Natural killer cell treated with Interleukin-12 subunit alpha and Interleukin-12 subunit beta and Interleukin-15 and Interleukin-18, amount 100 ng/mL, for 72 hours (primary cell): ENCODE data around the gene PRDM8. TPM values are rescaled to one million over a fixed set of nuclear protein-coding genes. Genes with fewer than 3 reads are reported as not detected.

ENCODE experiments used
- ATAC-seq, 2 donors: fragments of 150-1000 bp; cut with Tn5 transposase in 1 of 2; sonication (Bioruptor Pico), chemical (Tn5 transposase) in 1 of 2; 2 replicates each; pipeline ENCODE4 v1.10.0; 2021
- DNase-seq: peaks from one replicate; pipeline ENCODE4 v3.0.0; 2022; ENCODE audit warnings: low spot score
- H3K27ac Mint-ChIP-seq, 2 donors: 1 replicate in 1 of 2; 2 replicates in 1 of 2; pipeline ENCODE4 v1.8.0; 2022; ENCODE audit warnings: mixed read lengths in 2 of 2, mild to moderate bottlenecking in 1 of 2, moderate library complexity in 1 of 2
- H3K27me3 Mint-ChIP-seq, 2 donors: 1 replicate in 1 of 2; 2 replicates in 1 of 2; pipeline ENCODE4 v1.8.0; 2022; ENCODE audit warnings: mixed read lengths in 2 of 2
- H3K36me3 Mint-ChIP-seq: one replicate; pipeline ENCODE4 v1.8.0; 2022; ENCODE audit warnings: mixed read lengths
- H3K4me1 Mint-ChIP-seq, 2 donors: 1 replicate in 1 of 2; 2 replicates in 1 of 2; pipeline ENCODE4 v1.8.0; 2022; ENCODE audit warnings: low read depth in 2 of 2, mixed read lengths in 2 of 2, mild to moderate bottlenecking in 1 of 2
- H3K4me3 Mint-ChIP-seq: one replicate; pipeline ENCODE4 v1.8.0; 2022; ENCODE audit warnings: mixed read lengths
- H3K9me3 Mint-ChIP-seq: 2 replicates; pipeline ENCODE4 v1.8.0; 2022; ENCODE audit warnings: mixed read lengths
- total RNA-seq, 2 donors: library from RNA; stranded (reverse); gene quantifications; one replicate each; pipeline ENCODE4 v1.2.3, GENCODE V29; 2022

The PRDM8 gene
- total RNA-seq, 2 donors from 2014 or later = 12.3 to 15.5 TPM

- Mint-ChIP-seq H3K9me3 (no peaks in the 10 kb centered on the region), H3K4me1 (peaks cover 2% of the 10 kb centered on the region in 2 donors), H3K27ac (no peak overlapping the region), H3K27me3 (peaks cover 8 to 18% of the 10 kb centered on the region in 2 donors), H3K36me3 (no peaks in the 10 kb centered on the region), H3K4me3 (no peak overlapping the region)
- DNase-seq (no peak), ATAC-seq (no peak)
Measured at GRCh38 chr4:80213117-80213815, 16.0 kb downstream of the PRDM8 start.

- H3K27me3 Mint-ChIP-seq = peaks cover 10 to 29% of the 10 kb centered on the region in 2 donors
Measured at GRCh38 chr4:80215449-80216052, 18.2 kb downstream of the PRDM8 start.

GRCh38 chr4:80216100-80216761 is 18.9 kb downstream of the PRDM8 start:
- no peak for ATAC-seq
- H3K9me3 Mint-ChIP-seq = no peaks in the 10 kb centered on the region
- no peaks in the 10 kb centered on the region for H3K4me1 Mint-ChIP-seq
- no peaks in the 10 kb centered on the region for H3K36me3 Mint-ChIP-seq
- no peak for DNase-seq
- peaks cover 13 to 26% of the 10 kb centered on the region in 2 donors for H3K27me3 Mint-ChIP-seq
- H3K27ac Mint-ChIP-seq = no peak overlapping the region
- no peak overlapping the region for H3K4me3 Mint-ChIP-seq

More at GRCh38 chr4:80215449-80216052, 18.2 kb downstream of the PRDM8 start:
- Mint-ChIP-seq H3K9me3 (no peaks in the 10 kb centered on the region), H3K36me3 (no peaks in the 10 kb centered on the region), H3K4me3 (no peak overlapping the region), H3K4me1 (no peaks in the 10 kb centered on the region), H3K27ac (no peak overlapping the region)
- ATAC-seq = no peak
- no peak for DNase-seq

- DNase-seq (no peak), ATAC-seq (no peak)
- no peaks in the 10 kb centered on the region for H3K4me1 Mint-ChIP-seq
- H3K27me3 Mint-ChIP-seq = peaks cover 13 to 25% of the 10 kb centered on the region in 2 donors
- H3K36me3 Mint-ChIP-seq = no peaks in the 10 kb centered on the region
- H3K9me3 Mint-ChIP-seq = no peaks in the 10 kb centered on the region
- H3K4me3 Mint-ChIP-seq = no peak overlapping the region
- no peak overlapping the region for H3K27ac Mint-ChIP-seq
Measured at GRCh38 chr4:80219301-80220025, 22.2 kb downstream of the PRDM8 start.

GRCh38 chr4:80220711-80221110 is 23.4 kb downstream of the PRDM8 start:
- Mint-ChIP-seq H3K27me3 (peaks cover 13 to 25% of the 10 kb centered on the region in 2 donors), H3K9me3 (no peaks in the 10 kb centered on the region), H3K4me1 (no peaks in the 10 kb centered on the region), H3K4me3 (no peak overlapping the region), H3K36me3 (no peaks in the 10 kb centered on the region), H3K27ac (no peak overlapping the region)
- ATAC-seq (no peak), DNase-seq (no peak)

GRCh38 chr4:80221161-80221560 is 23.9 kb downstream of the PRDM8 start:
- DNase-seq (no peak), ATAC-seq (no peak)
- Mint-ChIP-seq H3K4me3 (no peak overlapping the region), H3K27ac (no peak overlapping the region), H3K9me3 (no peaks in the 10 kb centered on the region), H3K36me3 (no peaks in the 10 kb centered on the region), H3K4me1 (no peaks in the 10 kb centered on the region), H3K27me3 (peaks cover 13 to 25% of the 10 kb centered on the region in 2 donors)

GRCh38 chr4:80225595-80225994 is 28.3 kb downstream of the PRDM8 start:
- H3K27ac Mint-ChIP-seq = no peak overlapping the region
- peaks cover 10 to 24% of the 10 kb centered on the region in 2 donors for H3K27me3 Mint-ChIP-seq
- DNase-seq (no peak), ATAC-seq (no peak)
- no peak overlapping the region for H3K4me3 Mint-ChIP-seq
- no peaks in the 10 kb centered on the region for H3K4me1 Mint-ChIP-seq
- H3K9me3 Mint-ChIP-seq = no peaks in the 10 kb centered on the region
- H3K36me3 Mint-ChIP-seq = no peaks in the 10 kb centered on the region

- Mint-ChIP-seq H3K9me3 (no peaks in the 10 kb centered on the region), H3K36me3 (no peaks in the 10 kb centered on the region), H3K27me3 (peaks cover 9 to 22% of the 10 kb centered on the region in 2 donors), H3K4me1 (no peaks in the 10 kb centered on the region), H3K27ac (no peak overlapping the region), H3K4me3 (no peak overlapping the region)
- ATAC-seq (no peak), DNase-seq (no peak)
Measured at GRCh38 chr4:80226094-80226493, 28.8 kb downstream of the PRDM8 start.

- Mint-ChIP-seq H3K4me1 (no peaks in the 10 kb centered on the region), H3K9me3 (no peaks in the 10 kb centered on the region), H3K27me3 (peaks cover 11 to 32% of the 10 kb centered on the region in 2 donors), H3K36me3 (no peaks in the 10 kb centered on the region), H3K27ac (no peak overlapping the region), H3K4me3 (no peak overlapping the region)
- no peak for ATAC-seq
- no peak for DNase-seq
Measured at GRCh38 chr4:80228460-80228859, 31.2 kb downstream of the PRDM8 start.

- Mint-ChIP-seq H3K36me3 (no peaks in the 10 kb centered on the region), H3K4me1 (no peaks in the 10 kb centered on the region), H3K9me3 (no peaks in the 10 kb centered on the region), H3K4me3 (no peak overlapping the region), H3K27me3 (peaks cover 12 to 38% of the 10 kb centered on the region in 2 donors), H3K27ac (no peak overlapping the region)
- DNase-seq (no peak), ATAC-seq (no peak)
Measured at GRCh38 chr4:80229128-80229527, 31.8 kb downstream of the PRDM8 start.

GRCh38 chr4:80229590-80229989 is 32.3 kb downstream of the PRDM8 start:
- Mint-ChIP-seq H3K9me3 (no peaks in the 10 kb centered on the region), H3K27ac (no peak overlapping the region), H3K27me3 (peaks cover 12 to 40% of the 10 kb centered on the region in 2 donors), H3K4me3 (no peak overlapping the region), H3K36me3 (no peaks in the 10 kb centered on the region), H3K4me1 (no peaks in the 10 kb centered on the region)
- DNase-seq (no peak), ATAC-seq (no peak)

- H3K36me3 Mint-ChIP-seq = no peaks in the 10 kb centered on the region
- ATAC-seq (no peak), DNase-seq (no peak)
- no peak overlapping the region for H3K4me3 Mint-ChIP-seq
- H3K9me3 Mint-ChIP-seq = no peaks in the 10 kb centered on the region
- no peak overlapping the region for H3K27ac Mint-ChIP-seq
- H3K27me3 Mint-ChIP-seq = peaks cover 17 to 46% of the 10 kb centered on the region in 2 donors
- no peaks in the 10 kb centered on the region for H3K4me1 Mint-ChIP-seq
Measured at GRCh38 chr4:80231180-80231579, 33.9 kb downstream of the PRDM8 start.

- DNase-seq (no peak), ATAC-seq (no peak)
- Mint-ChIP-seq H3K4me3 (no peak overlapping the region), H3K36me3 (no peaks in the 10 kb centered on the region), H3K27me3 (peaks cover 17 to 48% of the 10 kb centered on the region in 2 donors), H3K9me3 (no peaks in the 10 kb centered on the region), H3K27ac (no peak overlapping the region), H3K4me1 (no peaks in the 10 kb centered on the region)
Measured at GRCh38 chr4:80232707-80233370, 35.5 kb downstream of the PRDM8 start.
